CD4-positive, CD25-positive, alpha-beta regulatory T cell (primary cell): Measurements from ENCODE around the gene TIMM23. TPM values are rescaled to one million over a fixed set of nuclear protein-coding genes. Genes with fewer than 3 reads are reported as not detected.
"Not testable (repeated sequence)": the region's sequence is repeated elsewhere in the genome, so short reads cannot be mapped to it uniquely, and the experiment has no call there.

Experiments
- ATAC-seq, 2 donors: fragments of 150-1000 bp; cut with Tn5 transposase; one replicate each; pipeline ENCODE4 v1.10.0; 2021; ENCODE audit warnings: low read depth in 2 of 2, moderate number of reproducible peaks in 2 of 2, moderate library complexity in 1 of 2
- DNase-seq, 3 donors: peaks; one replicate each; pipeline versions ENCODE4 v3.0.0 to v3.0.0-alpha.2; 2012 to 2022; ENCODE audit warnings: mixed read lengths in 1 of 3
- H3K27ac ChIP-seq: one replicate; pipeline ENCODE4 v1.7.0; 2013; ENCODE audit warnings: mild to moderate bottlenecking, low read length; ENCODE audit not compliant: insufficient read depth, poor library complexity, severe bottlenecking
- H3K27me3 ChIP-seq: one replicate; pipeline ENCODE4 v1.7.0; 2013; ENCODE audit warnings: low read length; ENCODE audit not compliant: control insufficient read depth, insufficient read depth
- H3K36me3 ChIP-seq: one replicate; pipeline ENCODE4 v1.7.0; 2013; ENCODE audit warnings: mild to moderate bottlenecking, low read length, moderate library complexity; ENCODE audit not compliant: control insufficient read depth, insufficient read depth
- H3K4me1 ChIP-seq: 2 replicates; pipeline ENCODE4 v1.7.0; 2013; ENCODE audit warnings: mild to moderate bottlenecking, low read length; ENCODE audit not compliant: insufficient read depth, control insufficient read depth, poor library complexity, severe bottlenecking
- H3K4me3 ChIP-seq: one replicate; pipeline ENCODE4 v1.7.0; 2013; ENCODE audit warnings: low read depth, mild to moderate bottlenecking, low read length, moderate library complexity
- H3K9me3 ChIP-seq, 2 experiments: 1 replicate in 1 of 2; 2 replicates in 1 of 2; pipeline ENCODE4 v1.7.0; 2013; ENCODE audit warnings: low read length in 2 of 2, mild to moderate bottlenecking in 1 of 2, moderate library complexity in 1 of 2; ENCODE audit not compliant: control insufficient read depth in 2 of 2
- H3K27ac Mint-ChIP-seq, 3 donors: one replicate each; pipeline ENCODE4 v1.8.0; 2020 to 2022; ENCODE audit warnings: mild to moderate bottlenecking in 3 of 3, mixed read lengths in 3 of 3, moderate library complexity in 2 of 3
- H3K27me3 Mint-ChIP-seq: one replicate; pipeline ENCODE4 v1.8.0; 2022; ENCODE audit warnings: mild to moderate bottlenecking, mixed read lengths
- H3K36me3 Mint-ChIP-seq: one replicate; pipeline ENCODE4 v1.8.0; 2020; ENCODE audit warnings: mixed read lengths
- H3K4me1 Mint-ChIP-seq, 4 donors: one replicate each; pipeline ENCODE4 v1.8.0; 2020 to 2022; ENCODE audit warnings: mixed read lengths in 4 of 4, mild to moderate bottlenecking in 1 of 4
- H3K4me3 Mint-ChIP-seq, 4 donors: one replicate each; pipeline ENCODE4 v1.8.0; 2020 to 2022; ENCODE audit warnings: mild to moderate bottlenecking in 4 of 4, mixed read lengths in 4 of 4, moderate library complexity in 3 of 4
- H3K9me3 Mint-ChIP-seq, 7 donors: one replicate each; pipeline ENCODE4 v1.8.0; 2020 to 2022; ENCODE audit warnings: mixed read lengths in 7 of 7, mild to moderate bottlenecking in 3 of 7, moderate library complexity in 2 of 7
- polyA plus RNA-seq, 4 donors: library from polyadenylated mRNA; unstranded; fragments of 300-500 nt; fragmentation: Illumina TruSeq; gene quantifications; one replicate each; pipeline ENCODE4 v1.2.3, GENCODE V29; 2021
- total RNA-seq: library from RNA; stranded (reverse); gene quantifications from one replicate; pipeline ENCODE4 v1.2.3, GENCODE V29; 2022

The TIMM23 gene
- total and polyA plus RNA-seq, 5 donors from 2014 or later, result 32.1 to 90.1 (median 74.4) TPM

GRCh38 chr10:46035923-46036849 is 63.9 kb downstream of the TIMM23 start:
- Histone ChIP-seq H3K36me3 (no peaks in the 10 kb centered on the region), H3K27ac (no peak overlapping the region), H3K4me3 (no peak overlapping the region), H3K27me3 (peaks cover 15% of the 10 kb centered on the region), H3K9me3 (no peaks in the 10 kb centered on the region), H3K4me1 (no peaks in the 10 kb centered on the region)
- H3K4me1 Mint-ChIP-seq, result peaks cover 0 to 4% (median 0%) of the 10 kb centered on the region in 4 donors
- peaks cover 0 to 1% (median 0%) of the 10 kb centered on the region in 7 donors for H3K9me3 Mint-ChIP-seq
- H3K27ac Mint-ChIP-seq, result peak overlapping the region in 1 of 3 donors; percentile 35
- ATAC-seq (no peak), DNase-seq (no peak)
- peaks cover 11% of the 10 kb centered on the region for H3K27me3 Mint-ChIP-seq
- H3K4me3 Mint-ChIP-seq, result no peak overlapping the region
- H3K36me3 Mint-ChIP-seq, result no peaks in the 10 kb centered on the region

- H3K9me3 Mint-ChIP-seq, result peaks cover 0 to 1% (median 0%) of the 10 kb centered on the region in 7 donors
- no peaks in the 10 kb centered on the region for H3K4me1 ChIP-seq
- DNase-seq (no peak), ATAC-seq (no peak)
- no peak overlapping the region for H3K4me3 ChIP-seq
- H3K4me1 Mint-ChIP-seq, result no peaks in the 10 kb centered on the region
- no peak overlapping the region for H3K27ac ChIP-seq
- H3K27me3 Mint-ChIP-seq, result peaks cover 11% of the 10 kb centered on the region
- no peaks in the 10 kb centered on the region for H3K36me3 ChIP-seq
- H3K9me3 ChIP-seq, result no peaks in the 10 kb centered on the region
- H3K36me3 Mint-ChIP-seq, result no peaks in the 10 kb centered on the region
- no peak overlapping the region for H3K27ac Mint-ChIP-seq
- peaks cover 15% of the 10 kb centered on the region for H3K27me3 ChIP-seq
- H3K4me3 Mint-ChIP-seq, result no peak overlapping the region
Measured at GRCh38 chr10:46037107-46037825, 65.0 kb downstream of the TIMM23 start.

DNA sequence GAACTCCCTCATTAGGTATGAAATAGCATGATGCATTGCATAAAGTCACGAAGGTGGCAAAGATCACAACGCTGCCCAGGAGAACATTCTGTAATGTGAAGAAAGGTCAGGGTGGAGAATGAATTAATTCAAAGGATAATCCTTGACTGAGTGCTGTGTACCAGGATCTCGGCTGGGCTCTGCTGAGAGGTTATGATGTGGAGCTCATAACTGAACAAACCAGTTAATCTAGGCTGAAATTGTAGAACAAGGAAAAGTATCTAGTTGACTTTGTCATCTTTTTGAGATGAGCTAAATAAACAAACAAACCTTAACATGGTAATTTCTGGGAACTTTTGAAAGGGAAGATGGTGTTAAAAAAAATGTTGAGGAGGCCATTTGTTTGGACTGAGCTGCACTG is 67.7 kb downstream of the TIMM23 start:
- no peak overlapping the region for H3K4me3 Mint-ChIP-seq
- peaks cover 0 to 2% (median 0%) of the 10 kb centered on the region in 7 donors for H3K9me3 Mint-ChIP-seq
- no peak for DNase-seq
- no peak overlapping the region for H3K4me3 ChIP-seq
- peaks cover 14% of the 10 kb centered on the region for H3K27me3 ChIP-seq
- no peaks in the 10 kb centered on the region for H3K4me1 ChIP-seq
- ATAC-seq, result no peak
- H3K4me1 Mint-ChIP-seq, result no peaks in the 10 kb centered on the region
- no peaks in the 10 kb centered on the region for H3K36me3 Mint-ChIP-seq
- H3K27me3 Mint-ChIP-seq, result peaks cover 14% of the 10 kb centered on the region
- no peak overlapping the region for H3K27ac ChIP-seq
- H3K27ac Mint-ChIP-seq, result no peak overlapping the region
- H3K9me3 ChIP-seq, result no peaks in the 10 kb centered on the region
- no peaks in the 10 kb centered on the region for H3K36me3 ChIP-seq

DNA sequence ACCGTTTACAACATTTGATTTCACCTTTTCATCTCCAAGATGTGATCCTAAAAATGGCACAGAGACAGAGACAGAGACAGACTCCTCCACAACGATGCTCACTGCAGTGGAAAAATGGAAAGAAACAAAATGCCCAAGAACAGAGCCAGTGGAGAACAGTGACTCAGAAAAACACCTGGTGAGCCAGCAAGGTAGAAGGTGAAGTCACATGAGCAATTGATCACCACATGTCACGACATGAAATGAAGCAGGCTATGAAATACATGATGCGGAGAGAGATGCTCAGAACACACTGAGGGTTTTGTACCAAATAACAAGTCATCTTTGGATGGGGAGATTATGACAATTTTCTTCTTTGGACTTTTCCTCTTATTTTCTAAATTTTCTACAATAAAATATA is 70.2 kb downstream of the TIMM23 start:
- no peak for ATAC-seq
- H3K9me3 ChIP-seq, result no peaks in the 10 kb centered on the region
- H3K27me3 ChIP-seq, result peaks cover 3% of the 10 kb centered on the region
- H3K36me3 ChIP-seq, result no peaks in the 10 kb centered on the region
- H3K4me1 ChIP-seq, result no peaks in the 10 kb centered on the region
- DNase-seq, result no peak
- Mint-ChIP-seq H3K27me3 (peaks cover 12% of the 10 kb centered on the region), H3K9me3 (peaks cover 0 to 2% (median 0%) of the 10 kb centered on the region in 7 donors), H3K36me3 (no peaks in the 10 kb centered on the region), H3K4me1 (no peaks in the 10 kb centered on the region), H3K4me3 (no peak overlapping the region), H3K27ac (no peak overlapping the region)
- no peak overlapping the region for H3K27ac ChIP-seq
- H3K4me3 ChIP-seq, result no peak overlapping the region

DNA sequence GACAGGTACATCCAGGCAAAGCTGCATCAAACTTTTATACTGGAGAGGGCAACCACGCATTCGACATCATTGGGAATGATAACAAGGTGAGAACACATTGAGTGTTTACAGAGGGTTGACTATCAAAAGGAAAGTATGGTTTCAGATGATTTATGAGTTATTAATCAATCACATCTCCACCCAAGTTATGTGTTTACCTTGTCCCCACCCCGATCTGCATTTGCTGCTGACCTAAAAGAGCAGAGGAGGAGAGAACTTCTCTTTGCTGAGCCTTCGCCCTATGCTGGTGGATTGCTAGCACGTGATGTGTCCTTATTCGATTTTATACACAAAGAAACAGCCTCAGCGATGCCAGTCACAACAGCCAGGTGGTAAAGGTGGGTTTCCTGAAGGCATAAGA is 74.0 kb downstream of the TIMM23 start, which contains the start of gene MSMB:
Gene MSMB (minus strand): TSS at position 9 of the 400 bp plus-strand sequence. CDS start 32 bp downstream, outside the sequence.
- Histone ChIP-seq H3K9me3 (no peaks in the 10 kb centered on the region), H3K27ac (no peak within 1 kb of the TSS), H3K27me3 (no peaks in the 10 kb centered on the region), H3K36me3 (no peaks in the 10 kb centered on the region), H3K4me3 (no peak within 1 kb of the TSS), H3K4me1 (no peaks in the 10 kb centered on the region)
- Mint-ChIP-seq H3K4me3 (no peak within 1 kb of the TSS), H3K27ac (no peak within 1 kb of the TSS), H3K9me3 (peaks cover 0 to 2% (median 0%) of the 10 kb centered on the region in 7 donors), H3K36me3 (no peaks in the 10 kb centered on the region), H3K27me3 (peaks cover 7% of the 10 kb centered on the region), H3K4me1 (peaks cover 0 to under 1% (median 0%) of the 10 kb centered on the region in 4 donors)
- DNase-seq, result no peak
- no peak for ATAC-seq

DNA sequence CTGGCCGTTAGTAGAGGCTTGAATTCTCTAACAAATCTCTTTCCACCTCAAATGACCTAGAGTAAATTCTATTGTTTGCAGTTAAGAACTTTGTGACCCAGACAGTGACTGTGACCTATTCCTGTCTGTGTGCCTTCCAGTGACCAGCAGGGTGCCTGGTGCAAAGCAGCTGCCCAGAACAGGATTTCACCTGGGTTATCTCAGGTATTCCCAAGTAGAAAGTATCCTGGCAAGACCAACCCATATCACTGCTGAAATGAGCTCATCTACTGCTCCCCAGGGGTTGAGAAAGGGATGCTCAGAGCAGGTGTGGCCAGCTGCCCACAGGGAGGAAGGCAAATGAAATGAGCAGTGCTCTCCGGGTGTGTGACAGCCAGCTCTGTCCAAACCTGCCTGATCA is 75.9 kb downstream of the TIMM23 start:
- H3K36me3 Mint-ChIP-seq, result no peaks in the 10 kb centered on the region
- H3K9me3 Mint-ChIP-seq, result peaks cover 0 to 2% (median 0%) of the 10 kb centered on the region in 7 donors
- Histone ChIP-seq H3K4me1 (no peaks in the 10 kb centered on the region), H3K27me3 (no peaks in the 10 kb centered on the region), H3K9me3 (no peaks in the 10 kb centered on the region), H3K4me3 (no peak overlapping the region), H3K27ac (no peak overlapping the region), H3K36me3 (no peaks in the 10 kb centered on the region)
- no peak overlapping the region for H3K4me3 Mint-ChIP-seq
- peaks cover 0 to 2% (median 0%) of the 10 kb centered on the region in 4 donors for H3K4me1 Mint-ChIP-seq
- no peak for ATAC-seq
- H3K27ac Mint-ChIP-seq, result no peak overlapping the region
- peaks cover 7% of the 10 kb centered on the region for H3K27me3 Mint-ChIP-seq
- no peak for DNase-seq

DNA sequence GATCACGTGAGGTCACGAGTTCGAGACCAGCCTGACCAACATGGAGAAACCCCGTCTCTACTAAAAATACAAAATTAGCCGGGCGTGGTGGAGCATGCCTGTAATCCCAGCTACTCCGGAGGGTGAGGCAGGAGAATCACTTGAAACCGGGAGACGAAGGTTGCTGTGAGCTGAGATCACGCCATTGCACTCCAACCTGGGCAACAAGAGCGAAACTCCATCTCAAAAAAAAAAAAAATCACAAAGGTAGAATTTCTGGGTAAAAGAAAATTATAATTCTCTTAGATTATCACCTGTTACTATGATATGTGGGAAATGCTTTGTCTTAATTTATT is 77.2 kb downstream of the TIMM23 start:
- H3K27me3 Mint-ChIP-seq, H3K27ac ChIP-seq, H3K9me3 ChIP-seq, DNase-seq, H3K4me1 ChIP-seq, H3K27me3 ChIP-seq, H3K36me3 ChIP-seq, H3K27ac Mint-ChIP-seq, H3K4me3 Mint-ChIP-seq, H3K36me3 Mint-ChIP-seq, ATAC-seq, H3K4me3 ChIP-seq, H3K4me1 Mint-ChIP-seq, H3K9me3 Mint-ChIP-seq: not testable (repeated sequence)
